ENCODE data around the gene IL32. TPM values are rescaled to one million over a fixed set of nuclear protein-coding genes. Genes with fewer than 3 reads are reported as not detected.

Gene IL32, protein sequence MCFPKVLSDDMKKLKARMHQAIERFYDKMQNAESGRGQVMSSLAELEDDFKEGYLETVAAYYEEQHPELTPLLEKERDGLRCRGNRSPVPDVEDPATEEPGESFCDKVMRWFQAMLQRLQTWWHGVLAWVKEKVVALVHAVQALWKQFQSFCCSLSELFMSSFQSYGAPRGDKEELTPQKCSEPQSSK
- total RNA-seq = 100 to 1,000 TPM; 305 to 562 (median 319) TPM
- total RNA-seq (2013) = 330 TPM

DNA sequence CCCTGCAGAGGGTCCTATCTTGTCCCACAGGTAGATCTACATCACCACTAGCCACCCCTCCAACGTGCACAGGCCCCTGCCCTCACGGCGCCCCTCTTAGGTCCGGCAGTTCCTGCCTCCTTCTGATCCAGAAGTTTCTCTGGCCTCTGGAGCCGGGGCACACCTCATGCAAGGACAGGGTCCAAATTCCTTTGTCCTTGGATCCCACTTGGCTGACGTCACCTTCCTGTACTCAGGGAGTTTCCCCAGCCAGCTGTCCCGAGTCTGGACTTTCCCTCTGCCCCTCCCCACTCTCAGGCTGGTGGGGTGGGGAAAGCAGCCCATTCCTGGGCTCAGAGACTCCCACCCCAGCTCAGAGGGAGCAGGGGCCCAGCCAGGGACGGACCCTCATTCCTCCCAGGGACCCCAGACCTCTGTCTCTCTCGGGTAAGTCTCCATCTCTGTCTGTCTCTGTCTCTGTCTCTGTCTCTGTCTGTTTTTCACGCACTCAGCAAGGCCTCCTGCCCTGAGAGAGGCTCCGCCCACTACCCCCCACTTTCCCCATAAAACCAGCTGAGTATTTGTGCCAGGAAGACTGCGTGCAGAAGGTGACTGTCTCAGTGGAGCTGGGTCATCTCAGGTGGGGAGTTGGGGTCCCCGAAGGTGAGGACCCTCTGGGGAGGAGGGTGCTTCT, at the start of gene IL32:
Gene IL32 (plus strand): TSS at position 572 of the 673 bp plus-strand sequence. CDS start 172 bp downstream, outside the sequence.
- H3K36me3 ChIP-seq (ENCODE audit: control insufficient read depth, insufficient read depth, low read length) = peaks cover 13% of the 10 kb centered on the region
- peak within 1 kb of the TSS; percentile 55 for H3K4me3 ChIP-seq (ENCODE audit: low read length)
- 59% methylated on average over 12 of the region's 13 CpGs for WGBS (ENCODE audit: insufficient coverage)
- TF ChIP-seq, protein P1, sequence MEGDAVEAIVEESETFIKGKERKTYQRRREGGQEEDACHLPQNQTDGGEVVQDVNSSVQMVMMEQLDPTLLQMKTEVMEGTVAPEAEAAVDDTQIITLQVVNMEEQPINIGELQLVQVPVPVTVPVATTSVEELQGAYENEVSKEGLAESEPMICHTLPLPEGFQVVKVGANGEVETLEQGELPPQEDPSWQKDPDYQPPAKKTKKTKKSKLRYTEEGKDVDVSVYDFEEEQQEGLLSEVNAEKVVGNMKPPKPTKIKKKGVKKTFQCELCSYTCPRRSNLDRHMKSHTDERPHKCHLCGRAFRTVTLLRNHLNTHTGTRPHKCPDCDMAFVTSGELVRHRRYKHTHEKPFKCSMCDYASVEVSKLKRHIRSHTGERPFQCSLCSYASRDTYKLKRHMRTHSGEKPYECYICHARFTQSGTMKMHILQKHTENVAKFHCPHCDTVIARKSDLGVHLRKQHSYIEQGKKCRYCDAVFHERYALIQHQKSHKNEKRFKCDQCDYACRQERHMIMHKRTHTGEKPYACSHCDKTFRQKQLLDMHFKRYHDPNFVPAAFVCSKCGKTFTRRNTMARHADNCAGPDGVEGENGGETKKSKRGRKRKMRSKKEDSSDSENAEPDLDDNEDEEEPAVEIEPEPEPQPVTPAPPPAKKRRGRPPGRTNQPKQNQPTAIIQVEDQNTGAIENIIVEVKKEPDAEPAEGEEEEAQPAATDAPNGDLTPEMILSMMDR (IDR thresholded peaks at IDR 0.05) = no peak
- peaks cover 66% of the 10 kb centered on the region for H3K4me1 ChIP-seq (ENCODE audit: control insufficient read depth, insufficient read depth, low read length)
- no peaks in the 10 kb centered on the region for H3K9me3 Mint-ChIP-seq
- peak; percentile 34 to 89 for DNase-seq
- peaks cover 30 to 65% of the 10 kb centered on the region in 2 donors for H3K4me1 Mint-ChIP-seq
- peak within 1 kb of the TSS; percentile 92 to 95 for H3K27ac Mint-ChIP-seq
- intact Hi-C loops (cut with micrococcal nuclease) = no loop called here
- H3K36me3 Mint-ChIP-seq = no peaks in the 10 kb centered on the region
- no peaks in the 10 kb centered on the region for H3K27me3 ChIP-seq (ENCODE audit: control insufficient read depth, insufficient read depth, low read length)
- peak within 1 kb of the TSS; percentile 96 for H3K4me3 Mint-ChIP-seq
- peak; percentile 58 to 66 (median 65) for ATAC-seq
- no peaks in the 10 kb centered on the region for H3K27me3 Mint-ChIP-seq (ENCODE audit: low read depth in 2 of 2)
- H3K27ac ChIP-seq (ENCODE audit: low read length) = peak within 1 kb of the TSS; percentile 90
- H3K9me3 ChIP-seq (ENCODE audit: control insufficient read depth, insufficient read depth, low read length) = no peaks in the 10 kb centered on the region

DNA sequence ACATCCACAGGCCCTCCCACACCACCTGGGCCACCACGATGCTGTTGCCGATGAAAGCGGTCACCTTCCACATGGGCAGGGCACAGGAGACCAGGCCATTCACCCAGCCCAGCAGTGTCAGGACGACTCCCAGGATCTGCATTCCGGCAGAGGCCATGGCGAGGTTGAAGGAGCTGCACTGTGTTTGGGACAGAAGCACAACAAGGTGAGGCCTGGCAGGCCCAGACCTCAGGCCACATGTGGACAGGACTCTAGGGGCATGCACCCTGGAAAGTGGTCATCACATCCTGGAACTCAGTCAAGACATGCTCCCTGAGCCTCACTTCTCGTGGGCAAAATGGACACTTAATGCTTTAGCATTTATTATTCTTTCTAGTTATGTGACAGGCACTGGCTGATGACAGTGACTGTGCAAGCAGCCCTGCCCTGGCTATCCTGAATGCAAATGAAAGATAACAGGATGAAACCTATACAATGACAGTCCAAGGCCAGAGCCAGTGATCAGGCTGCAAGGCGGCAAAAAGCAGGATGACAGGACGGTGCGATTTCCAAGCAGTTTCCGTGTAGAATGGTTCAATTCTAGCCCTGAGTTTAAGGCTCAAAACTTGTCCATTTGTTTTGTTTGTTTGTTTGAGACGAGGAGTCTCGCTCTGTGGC, 49.4 kb upstream of the IL32 start:
- H3K4me3 Mint-ChIP-seq = no peak overlapping the region
- H3K4me1 Mint-ChIP-seq = peaks cover 5 to 19% of the 10 kb centered on the region in 2 donors
- 95% methylated on average over 13 of the region's 13 CpGs for WGBS (ENCODE audit: insufficient coverage)
- no peak for ATAC-seq
- Histone ChIP-seq H3K36me3 (ENCODE audit: control insufficient read depth, insufficient read depth, low read length) (no peaks in the 10 kb centered on the region), H3K4me1 (ENCODE audit: control insufficient read depth, insufficient read depth, low read length) (peaks cover 27% of the 10 kb centered on the region), H3K9me3 (ENCODE audit: control insufficient read depth, insufficient read depth, low read length) (no peaks in the 10 kb centered on the region), H3K27ac (ENCODE audit: low read length) (no peak overlapping the region), H3K4me3 (ENCODE audit: low read length) (no peak overlapping the region), H3K27me3 (ENCODE audit: control insufficient read depth, insufficient read depth, low read length) (peaks cover 6% of the 10 kb centered on the region)
- H3K36me3 Mint-ChIP-seq = no peaks in the 10 kb centered on the region
- no peaks in the 10 kb centered on the region for H3K9me3 Mint-ChIP-seq
- TF ChIP-seq, protein P1 (IDR thresholded peaks at IDR 0.05) = no peak
- no peak overlapping the region for H3K27ac Mint-ChIP-seq
- peaks cover 0 to 5% of the 10 kb centered on the region in 2 donors for H3K27me3 Mint-ChIP-seq (ENCODE audit: low read depth in 2 of 2)
- DNase-seq = no peak
- intact Hi-C loops (cut with micrococcal nuclease) = no loop called here

DNA sequence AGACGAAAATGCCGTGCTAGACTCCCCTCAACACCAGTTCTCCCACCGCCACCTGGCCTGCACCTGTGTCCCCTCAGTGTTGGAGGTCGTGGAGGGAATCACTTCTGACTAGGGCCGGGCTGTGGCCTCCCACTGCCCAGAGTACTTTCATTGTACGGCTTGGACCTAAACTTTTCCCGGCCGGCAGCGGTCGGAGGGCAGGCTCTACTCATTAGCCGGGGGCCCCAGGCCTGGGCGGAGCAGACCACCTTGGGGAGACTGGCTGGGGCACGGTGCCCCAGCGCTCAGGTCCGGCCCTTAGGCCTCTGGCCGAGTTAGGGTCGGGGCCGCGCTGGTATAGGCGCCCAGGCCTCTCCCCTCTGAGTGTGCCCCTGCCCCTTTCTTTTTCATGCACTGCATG, 48.1 kb upstream of the IL32 start:
- H3K4me3 ChIP-seq (ENCODE audit: low read length) = no peak overlapping the region
- no peak overlapping the region for H3K4me3 Mint-ChIP-seq
- 97% methylated on average over 20 of the region's 20 CpGs for WGBS (ENCODE audit: insufficient coverage)

More for the DNA sequence above, 48.1 kb upstream of the IL32 start:
- Mint-ChIP-seq H3K27ac (no peak overlapping the region), H3K27me3 (ENCODE audit: low read depth in 2 of 2) (peaks cover 0 to 5% of the 10 kb centered on the region in 2 donors), H3K36me3 (no peaks in the 10 kb centered on the region), H3K4me1 (peaks cover 17 to 32% of the 10 kb centered on the region in 2 donors), H3K9me3 (no peaks in the 10 kb centered on the region)
- no peak for ATAC-seq
- TF ChIP-seq, protein P1 (IDR thresholded peaks at IDR 0.05) = no peak
- intact Hi-C loops (cut with micrococcal nuclease) = no loop called here
- H3K4me1 ChIP-seq (ENCODE audit: control insufficient read depth, insufficient read depth, low read length) = peaks cover 41% of the 10 kb centered on the region
- no peak for DNase-seq
- H3K36me3 ChIP-seq (ENCODE audit: control insufficient read depth, insufficient read depth, low read length) = no peaks in the 10 kb centered on the region
- peaks cover 6% of the 10 kb centered on the region for H3K27me3 ChIP-seq (ENCODE audit: control insufficient read depth, insufficient read depth, low read length)
- H3K27ac ChIP-seq (ENCODE audit: low read length) = no peak overlapping the region
- no peaks in the 10 kb centered on the region for H3K9me3 ChIP-seq (ENCODE audit: control insufficient read depth, insufficient read depth, low read length)

Data from natural killer cell (primary cell).